Left hindlimb (tissue), 1 donor: Measurements from ENCODE around the gene CACNA1C.

Experiments used
- DNase-seq: peaks from one replicate; pipeline ENCODE4 v3.0.0-alpha.2; 2018

CACNA1C gene

DNA sequence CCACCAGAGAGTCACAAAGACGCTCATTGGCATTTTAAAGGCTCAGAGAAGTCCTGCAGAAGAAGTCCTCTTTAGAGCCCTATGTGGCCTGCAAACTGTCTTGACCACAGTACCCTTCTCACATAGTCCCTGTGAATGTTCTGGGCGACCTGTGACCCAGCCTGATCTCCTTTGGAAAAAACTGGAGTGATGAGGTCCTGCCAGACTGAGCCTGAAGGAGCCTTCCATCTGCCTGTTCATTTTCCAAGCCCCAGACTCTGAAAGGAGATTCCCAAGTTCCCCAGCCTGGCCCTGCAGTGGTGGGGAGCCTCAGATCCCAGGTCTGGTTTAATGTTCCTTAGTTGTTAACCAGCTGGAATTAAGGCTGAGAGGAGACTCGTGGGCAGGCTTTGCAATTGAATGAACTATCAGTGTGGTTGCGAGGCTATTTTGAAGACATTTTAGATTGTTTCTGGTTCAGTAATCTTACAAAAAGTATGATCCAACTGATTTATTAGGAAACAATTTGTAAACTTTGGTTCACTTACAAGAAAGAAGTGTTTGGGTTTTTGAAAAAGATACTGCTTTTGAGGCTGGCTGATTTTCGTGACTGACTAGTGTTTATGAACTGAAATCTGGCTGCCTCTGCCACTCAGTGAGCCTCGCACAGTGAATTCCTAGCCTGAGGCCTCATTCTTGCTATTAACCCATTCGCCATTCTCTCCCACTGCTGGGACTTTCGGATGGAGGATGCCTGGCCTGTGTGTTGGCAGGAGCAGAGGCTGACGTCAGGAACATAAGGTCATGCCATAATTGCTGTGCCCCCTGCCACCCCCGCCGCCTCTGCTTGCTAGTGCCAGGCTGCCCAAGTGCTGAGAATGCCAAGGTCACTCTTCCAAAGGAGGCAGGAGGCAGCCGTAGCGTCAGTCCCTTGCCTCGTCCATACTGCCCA lies 249.0 kb downstream of the CACNA1C start:
- DNase-seq = no peak

DNA sequence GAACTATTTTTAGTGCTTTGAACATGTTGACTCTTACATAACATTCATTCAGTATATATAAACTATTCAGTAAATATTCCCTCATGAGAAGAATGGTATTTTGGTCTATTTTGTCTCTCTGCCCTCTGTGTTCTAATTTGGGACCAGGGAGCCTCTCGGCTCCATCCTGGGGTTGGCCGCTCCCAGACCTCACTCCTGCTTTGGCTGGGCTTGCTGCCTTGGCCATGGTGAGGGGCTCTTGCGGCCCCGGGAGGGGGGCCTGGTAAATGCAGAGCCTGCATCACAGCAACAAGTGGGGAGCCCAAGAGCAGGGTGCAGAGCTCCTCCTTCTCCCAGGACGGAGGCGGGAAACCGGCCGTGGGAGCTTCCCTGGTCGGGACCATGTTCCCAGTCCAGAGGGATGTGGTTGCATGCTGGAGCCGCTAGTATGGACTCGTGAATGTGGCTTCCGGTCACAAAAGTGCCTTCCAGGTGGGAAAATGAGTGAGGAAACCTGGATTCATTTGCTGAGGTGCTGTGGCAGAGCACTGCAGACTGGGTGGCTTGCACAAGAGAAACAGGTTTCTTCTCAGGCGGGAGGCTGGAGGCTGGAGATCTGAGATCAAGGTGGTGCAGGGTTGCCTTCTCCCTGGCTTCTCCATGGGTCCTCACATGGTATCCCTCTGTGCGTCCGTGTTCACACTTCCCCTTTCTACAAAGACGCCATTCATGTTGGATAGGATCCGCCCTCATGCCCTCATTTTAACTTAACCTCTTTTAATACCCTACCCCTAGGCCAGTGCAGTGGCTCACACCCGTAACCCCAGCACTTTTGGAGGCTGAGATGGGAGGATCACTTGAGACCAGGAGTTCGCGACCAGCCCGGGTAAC lies 250.2 kb downstream of the CACNA1C start:
- DNase-seq = no peak

DNA sequence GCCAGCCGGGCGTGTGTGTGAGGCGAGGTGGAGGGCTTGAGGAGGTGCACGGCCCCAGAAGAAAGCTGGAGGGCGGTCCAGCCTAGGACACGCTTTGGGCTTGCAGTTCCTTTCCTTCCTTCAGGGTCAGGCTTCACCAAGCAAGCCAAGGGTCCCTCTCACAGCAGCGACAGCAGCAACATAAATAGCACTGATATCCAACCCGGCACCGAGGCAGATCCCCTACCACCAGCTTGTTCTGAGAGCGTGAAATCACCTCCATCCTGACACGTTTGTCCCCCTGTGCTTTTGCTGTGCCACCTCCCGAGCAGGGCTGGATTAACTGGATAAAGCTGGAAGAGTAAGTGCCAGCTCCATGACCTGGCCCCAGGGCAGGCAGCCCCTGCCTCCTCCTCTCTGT lies 251.4 kb downstream of the CACNA1C start:
- DNase-seq = no peak

DNA sequence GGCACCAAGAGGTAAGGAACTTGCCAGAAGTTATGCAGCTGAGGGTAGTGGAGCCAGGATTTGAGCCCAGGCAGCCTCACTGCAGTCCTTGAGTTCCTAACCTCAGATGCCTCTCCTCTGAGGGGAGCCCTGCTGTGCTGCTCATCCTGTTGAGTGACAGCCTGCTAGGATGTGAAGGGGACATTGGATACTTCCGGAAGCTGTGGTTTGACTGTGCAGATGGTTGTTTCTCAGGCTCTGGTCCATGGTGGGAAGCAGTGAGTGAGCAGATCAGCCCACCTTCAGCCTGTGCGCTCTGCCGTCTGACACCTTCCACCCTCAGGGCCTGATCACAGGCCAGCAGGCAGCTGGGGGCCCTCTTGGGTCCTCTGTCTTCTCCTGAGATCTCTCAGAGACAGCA lies 253.2 kb downstream of the CACNA1C start:
- no peak for DNase-seq

DNA sequence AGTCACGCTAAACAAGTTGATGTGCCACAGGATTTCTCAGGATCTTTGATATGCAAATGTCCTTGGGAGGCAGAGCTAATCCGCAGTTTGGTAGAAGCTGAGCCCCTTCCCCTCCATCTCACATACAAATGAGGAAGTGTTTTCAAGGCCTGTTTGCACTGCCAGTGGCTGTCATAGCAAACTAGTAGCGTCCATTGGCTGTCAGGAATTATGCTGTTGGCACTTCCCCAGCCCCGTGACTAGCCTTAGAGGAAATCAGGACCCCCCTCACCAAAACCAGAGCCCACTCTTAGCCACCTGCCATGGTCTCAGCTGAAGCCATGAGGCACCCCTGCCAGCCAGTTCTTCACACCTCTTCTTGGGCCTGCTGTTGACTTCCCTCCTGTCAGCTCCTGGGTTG lies 253.9 kb downstream of the CACNA1C start:
- no peak for DNase-seq

DNA sequence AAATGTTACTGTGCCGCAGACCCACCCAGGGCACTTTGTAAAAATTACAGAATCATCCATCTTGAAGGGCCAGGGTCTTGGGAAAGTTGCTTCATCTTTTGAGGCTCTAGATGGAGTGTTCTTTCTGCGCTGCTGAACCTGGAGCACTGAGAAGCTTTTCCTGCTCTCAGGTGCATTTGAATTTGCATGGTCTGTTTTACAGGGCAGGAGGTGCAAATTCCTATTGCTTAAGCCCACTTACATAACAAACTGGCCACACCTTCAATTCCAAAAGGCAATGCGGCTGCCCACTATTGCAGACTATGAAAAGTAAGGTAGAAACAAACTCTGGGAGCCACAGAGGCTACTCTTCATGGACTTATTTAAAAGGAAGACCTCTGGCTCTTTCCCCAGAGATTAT lies 254.8 kb downstream of the CACNA1C start:
- no peak for DNase-seq

DNA sequence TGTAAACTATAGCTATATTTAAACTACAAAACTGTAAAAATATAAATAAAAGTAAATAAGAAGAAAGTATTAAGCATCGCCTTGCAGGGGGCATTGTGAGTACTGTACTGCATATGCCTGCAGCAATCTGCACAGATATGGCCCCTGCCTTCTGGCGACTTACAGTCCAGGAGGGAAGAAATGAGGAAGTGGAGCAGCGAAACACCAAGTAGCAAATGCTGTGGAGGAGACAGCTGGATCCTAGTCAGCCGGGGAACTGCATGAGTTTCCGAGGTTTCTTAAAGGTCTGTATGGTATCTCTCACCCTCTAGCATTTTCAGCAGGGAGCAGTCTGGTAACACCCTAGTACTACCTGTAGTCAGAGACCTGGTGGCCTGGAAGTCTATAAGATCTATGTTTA lies 256.9 kb downstream of the CACNA1C start:
- DNase-seq = no peak

DNA sequence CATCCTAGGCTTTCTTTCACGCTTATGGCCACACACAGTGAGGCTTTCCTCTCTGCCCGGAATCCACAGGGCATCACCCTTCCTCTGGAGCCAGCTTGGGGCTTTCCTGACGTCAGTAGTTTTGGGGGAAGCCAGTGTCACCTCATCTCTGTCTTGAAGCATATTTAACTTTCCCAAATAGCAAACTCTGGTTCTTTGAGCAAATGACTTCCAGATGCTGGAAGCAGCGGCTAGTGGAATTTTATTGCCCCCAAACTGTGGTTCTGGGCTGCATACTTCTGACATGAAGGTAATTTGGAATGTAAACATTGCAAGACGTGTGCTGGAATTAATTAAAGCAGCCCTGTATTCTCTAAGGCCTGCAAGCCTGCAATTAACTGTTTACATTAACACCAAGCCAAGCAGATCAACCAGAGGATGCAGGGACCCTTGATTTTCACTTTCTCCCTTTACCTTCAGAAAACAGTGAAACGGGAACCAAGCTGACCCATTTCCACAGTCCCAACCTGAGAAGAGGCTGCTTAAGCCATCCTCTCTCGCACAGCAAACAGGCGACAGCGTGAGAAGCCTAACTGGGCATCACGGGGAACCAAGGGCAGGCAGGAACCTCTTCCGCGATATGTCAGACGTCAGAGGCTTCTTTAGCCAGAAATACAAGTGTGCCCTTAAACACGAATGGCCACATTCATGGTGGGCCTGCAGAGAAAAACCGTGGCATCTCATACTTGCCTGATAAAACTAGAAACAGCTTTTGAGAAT lies 258.4 kb downstream of the CACNA1C start:
- DNase-seq = peak; percentile 79

DNA sequence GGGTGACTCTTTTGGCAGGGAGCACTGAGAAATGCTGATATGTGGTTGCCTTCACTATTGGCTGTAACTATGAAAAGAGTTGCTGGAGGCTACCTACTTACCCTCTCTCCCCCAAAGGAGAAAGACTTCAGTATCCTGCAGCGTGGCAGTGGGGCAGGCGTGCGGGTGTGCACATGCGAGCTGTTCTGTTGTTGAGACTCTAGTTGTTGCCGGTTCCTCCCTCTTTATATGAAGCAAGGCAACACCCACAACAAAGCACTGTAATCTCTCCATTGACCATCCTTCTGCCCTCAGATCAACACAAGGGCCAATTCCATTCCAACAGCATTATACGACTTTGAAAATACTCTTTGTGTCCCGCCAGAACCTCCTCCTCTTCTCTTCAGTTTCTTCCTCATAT lies 259.4 kb downstream of the CACNA1C start:
- DNase-seq = no peak

DNA sequence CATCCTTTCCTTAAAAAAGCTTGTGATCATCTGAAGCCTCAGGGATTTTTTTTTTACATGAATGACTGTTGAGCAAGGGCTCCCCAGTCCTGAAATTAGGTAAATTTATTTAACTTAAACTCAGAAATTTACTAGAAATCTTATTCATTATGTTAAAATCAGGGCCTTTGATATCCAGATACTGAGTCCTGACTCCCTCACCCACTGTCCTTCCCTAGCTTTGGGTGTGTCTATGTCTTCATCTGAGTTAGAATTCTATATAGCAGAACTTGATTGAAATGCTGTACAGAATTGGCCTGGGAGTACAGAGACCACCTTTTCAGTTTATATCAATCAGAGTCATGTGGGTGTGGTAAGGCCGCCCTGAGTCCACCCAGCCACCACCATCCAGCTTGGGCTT lies 260.0 kb downstream of the CACNA1C start:
- DNase-seq = peak; percentile 6

DNA sequence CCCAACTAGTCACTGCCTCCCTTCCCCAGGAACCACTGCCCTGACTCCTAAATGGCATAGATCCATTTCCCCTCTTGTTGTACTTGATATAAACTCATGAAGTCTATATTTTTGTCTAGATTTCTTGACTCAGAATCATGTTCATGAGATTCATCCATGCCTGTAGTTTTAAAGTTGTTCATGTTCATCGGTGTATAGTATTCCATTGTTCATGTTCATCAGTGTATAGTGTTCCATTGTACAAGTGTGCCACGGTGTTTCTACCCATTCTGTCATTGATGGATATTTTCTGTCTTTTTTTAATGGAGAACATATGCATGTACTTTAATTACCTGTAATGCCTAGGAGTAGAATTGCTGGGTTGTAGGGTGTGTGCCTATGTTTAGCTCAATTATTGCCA lies 261.7 kb downstream of the CACNA1C start:
- no peak for DNase-seq

DNA sequence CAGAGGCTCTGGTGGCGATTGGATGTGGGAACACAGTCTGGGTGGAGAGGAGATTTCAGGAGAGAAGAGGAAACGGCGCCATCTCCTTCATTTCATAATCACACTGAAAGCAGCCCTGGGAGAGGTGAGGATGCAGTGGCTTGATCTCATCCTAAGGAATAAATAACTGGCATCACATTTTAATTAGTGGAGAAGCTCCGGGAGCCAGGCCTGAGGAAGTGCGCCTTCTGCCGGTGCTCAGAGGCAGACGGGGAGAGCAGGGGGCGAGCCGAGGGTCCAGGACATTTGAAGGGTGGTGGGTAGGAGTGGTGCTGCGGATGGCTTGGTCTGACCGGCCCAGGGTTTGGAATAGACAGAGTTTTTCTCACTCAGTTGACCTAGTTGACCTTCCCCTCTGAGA lies 265.0 kb downstream of the CACNA1C start:
- no peak for DNase-seq

DNA sequence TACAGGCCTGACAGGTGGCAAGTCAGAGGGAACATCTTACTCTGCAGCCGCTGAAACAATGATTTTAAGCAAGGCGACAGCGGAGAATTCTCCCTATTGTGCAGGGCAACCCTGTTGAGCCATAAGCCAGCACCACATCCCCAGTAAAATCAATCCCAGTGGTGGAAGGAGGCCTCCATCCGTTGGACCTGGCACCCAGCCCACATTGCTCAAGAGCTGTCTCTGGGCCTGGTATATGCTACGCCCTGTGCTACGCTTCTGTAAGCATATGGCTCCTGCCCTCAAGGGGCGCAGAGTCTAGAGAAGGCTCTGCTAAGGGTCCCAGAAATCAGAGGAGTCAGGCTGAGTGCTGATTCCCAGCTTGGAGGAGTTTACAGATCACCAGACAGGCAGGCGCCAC lies 265.5 kb downstream of the CACNA1C start:
- no peak for DNase-seq

DNA sequence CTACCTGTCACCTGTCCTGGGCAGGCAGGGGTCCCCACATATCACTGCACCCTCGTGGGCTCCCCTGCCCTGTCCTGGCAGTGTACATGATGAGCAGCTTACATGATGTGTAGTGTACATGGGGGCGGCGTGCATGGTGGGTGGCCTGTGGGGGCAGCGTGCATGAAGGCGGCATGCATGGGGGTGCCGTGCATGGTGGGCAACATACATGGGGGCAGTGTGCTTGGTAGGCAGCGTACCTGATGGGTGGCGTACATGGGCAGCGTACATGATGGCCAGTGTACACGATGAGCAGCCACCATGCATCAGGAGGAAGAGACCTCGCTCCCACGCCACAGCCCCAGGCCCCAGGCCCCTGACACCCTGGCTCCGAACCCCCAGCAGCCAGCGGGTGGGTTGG lies 266.3 kb downstream of the CACNA1C start:
- no peak for DNase-seq

DNA sequence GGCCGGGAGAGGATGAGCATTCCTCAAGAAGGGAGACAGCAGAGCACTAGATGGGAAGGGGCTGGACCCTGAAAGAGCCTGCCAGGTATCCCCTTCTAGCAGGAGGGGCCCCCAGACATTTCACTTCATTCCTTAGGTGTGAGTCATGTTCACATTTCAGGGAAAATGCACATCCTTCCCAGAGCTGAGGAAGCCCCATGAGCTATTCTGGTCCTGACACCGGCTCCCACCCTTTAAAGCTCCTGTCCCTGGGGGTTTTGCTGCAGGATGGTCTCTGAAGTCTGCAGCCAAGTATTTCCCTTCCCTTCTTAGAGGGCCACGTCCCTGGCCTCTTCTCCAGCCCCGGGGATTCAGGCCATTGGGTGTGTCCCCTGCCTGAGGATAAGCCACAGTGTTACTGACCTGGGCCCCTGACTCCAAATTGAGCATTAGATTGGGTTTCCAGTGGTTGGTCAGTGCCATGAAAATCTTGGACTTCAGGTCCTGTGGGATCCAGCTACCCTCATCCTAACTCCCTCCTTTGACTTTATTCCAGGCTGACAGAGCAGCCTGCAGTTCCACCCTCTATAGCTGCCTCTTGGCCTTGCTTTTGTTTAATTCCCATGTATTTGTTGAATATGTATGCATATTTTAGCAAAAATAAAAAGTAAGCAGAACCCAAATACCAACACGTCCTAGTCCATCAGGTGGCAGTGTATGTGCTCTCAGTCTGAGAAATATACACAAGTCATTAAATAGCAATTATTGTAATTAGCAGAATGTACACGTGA lies 267.1 kb downstream of the CACNA1C start:
- DNase-seq = no peak

DNA sequence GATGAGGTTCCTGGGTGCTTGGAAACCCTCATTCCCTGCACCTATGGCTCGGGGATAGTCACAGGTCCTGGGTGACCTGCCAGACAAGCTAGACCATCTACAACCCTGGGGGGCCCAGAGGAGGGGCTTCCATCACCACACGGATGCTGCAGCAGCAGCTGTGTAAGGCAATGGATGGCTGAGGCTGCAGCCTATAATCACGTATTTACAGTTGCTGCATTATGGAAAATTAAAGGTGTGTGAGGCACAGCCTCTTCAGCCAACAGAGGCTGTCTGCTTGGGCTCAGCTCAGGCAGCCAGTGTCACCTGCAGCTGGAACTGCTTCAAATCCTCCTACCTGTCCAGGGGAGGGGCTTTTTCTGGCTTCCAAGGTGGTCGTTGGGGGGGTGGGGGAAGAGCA lies 268.1 kb downstream of the CACNA1C start:
- DNase-seq = peak; percentile 26

DNA sequence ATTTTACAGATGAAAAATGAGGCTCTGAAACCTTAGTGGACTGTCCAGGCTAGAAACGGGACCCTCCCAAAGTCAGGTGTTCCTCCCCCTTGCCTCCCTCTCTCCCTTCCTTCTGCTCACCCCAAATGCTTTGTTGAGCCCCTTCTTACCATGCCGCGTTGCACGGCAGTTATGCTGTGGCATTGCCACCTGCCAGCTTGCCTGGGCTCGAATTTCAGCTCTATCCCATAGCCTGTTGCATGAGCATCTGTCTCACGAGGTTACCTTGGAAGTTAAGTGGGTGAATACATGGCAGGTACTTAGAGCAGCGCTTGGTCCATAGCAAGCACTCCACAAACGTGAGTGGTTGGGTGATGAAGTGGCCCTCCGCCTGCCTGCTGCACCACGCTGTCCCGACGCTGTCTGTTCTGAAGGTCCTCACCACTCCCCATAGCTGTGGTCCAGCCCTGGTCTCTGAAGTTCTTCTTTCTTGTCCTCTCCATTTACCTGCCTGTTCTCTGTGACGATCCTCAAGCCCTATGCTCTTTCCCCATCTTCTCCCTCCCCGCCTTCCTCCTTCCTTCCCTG lies 269.9 kb downstream of the CACNA1C start:
- peak; percentile 6 for DNase-seq

DNA sequence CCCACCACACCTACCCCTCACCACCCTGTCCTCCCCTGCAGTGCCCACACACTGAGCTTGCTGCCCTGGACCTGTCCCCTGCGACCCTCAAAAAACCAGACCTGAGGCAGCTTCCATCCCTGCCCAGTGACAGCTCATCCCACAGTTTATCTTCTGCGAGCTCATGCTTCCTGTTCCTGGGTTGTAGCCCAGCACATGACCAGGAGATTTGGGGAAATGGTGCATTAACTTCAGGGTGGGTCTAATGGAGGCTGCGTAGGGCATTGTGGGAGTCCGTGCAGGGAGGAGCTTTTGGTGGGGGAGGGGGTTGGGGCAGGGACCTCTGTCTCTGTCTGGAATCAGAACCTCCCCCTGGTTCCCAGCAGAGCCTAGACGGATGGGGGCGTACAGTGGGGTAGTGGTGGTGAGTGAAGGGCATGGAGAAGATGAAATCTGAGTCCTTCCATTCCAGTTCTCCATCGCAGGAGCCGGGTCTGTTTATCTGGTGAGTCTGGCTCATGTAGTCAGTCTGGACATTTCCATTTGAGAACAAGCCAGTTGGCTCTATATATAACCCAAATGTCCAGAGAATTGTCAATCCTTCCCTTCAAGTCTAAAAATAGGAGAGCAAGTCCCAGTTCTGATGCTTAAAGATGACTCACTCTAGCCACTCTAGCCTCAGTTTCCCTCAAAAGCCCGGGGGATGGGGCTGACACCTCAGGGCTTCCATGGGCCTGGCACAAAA lies 270.9 kb downstream of the CACNA1C start:
- peak; percentile 24 for DNase-seq

DNA sequence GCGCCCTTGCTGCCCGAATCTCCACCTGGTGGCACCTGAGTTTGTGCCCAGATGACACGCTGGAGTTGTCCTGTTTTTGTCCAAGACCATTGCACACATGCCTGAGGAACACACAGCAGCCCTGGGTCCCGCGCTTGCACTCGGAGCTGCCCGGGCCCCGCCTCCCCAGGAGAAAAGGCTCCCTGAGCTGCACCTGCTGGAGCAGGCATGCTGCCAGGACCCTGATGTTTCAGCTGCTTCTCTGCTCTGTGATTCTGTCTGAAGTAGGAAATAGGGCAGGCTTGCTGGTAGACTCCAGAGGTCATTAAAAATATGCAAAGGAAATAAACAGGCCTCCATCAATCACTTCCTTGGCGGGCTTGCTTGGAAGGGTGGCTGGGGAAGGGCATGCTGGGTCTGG lies 271.6 kb downstream of the CACNA1C start:
- DNase-seq = peak; percentile 38

DNA sequence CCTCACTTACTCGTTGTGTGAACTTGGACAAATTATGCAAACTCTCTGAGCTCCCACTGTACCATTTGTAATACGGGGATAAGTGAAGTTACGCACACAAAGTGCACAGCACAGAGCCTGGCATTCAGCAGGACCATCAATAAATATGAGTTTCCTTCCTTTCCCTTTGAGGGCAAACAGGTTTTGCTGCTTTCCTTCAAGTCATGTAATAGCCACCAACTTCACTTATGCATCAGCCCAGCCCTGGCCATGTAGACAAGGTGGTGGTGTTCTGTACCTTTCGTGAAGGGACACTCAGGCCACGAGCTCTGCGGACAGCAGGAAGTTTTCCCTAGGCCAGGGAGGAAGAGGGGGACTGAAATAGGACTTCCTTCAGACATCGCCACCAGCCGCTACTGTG lies 272.7 kb downstream of the CACNA1C start:
- peak; percentile 6 for DNase-seq

DNA sequence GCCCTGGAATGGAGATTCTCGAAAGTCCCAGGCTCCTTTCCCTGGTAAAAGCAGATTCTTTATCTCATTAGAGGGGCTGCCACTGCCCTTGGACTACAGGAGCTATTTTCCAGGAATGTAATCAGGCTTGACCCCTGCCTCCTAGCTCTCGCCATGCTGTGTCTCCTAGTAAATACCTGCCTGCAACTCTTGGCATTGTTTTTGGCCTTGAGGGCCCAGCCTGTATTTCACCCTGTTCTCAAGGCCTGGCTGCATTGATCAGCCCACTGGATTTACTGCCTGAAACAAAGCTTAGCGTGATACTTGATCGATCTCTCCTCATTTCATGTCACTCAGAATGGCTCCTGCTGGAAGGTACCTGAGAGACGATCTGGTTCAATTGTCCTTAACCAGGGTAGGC lies 273.7 kb downstream of the CACNA1C start:
- peak; percentile 6 for DNase-seq
